Measurements from ENCODE around the gene IP6K2. TPM values are rescaled to one million over a fixed set of nuclear protein-coding genes. Genes with fewer than 3 reads are reported as not detected.

Gene IP6K2
- total and polyA plus RNA-seq, 2 of the 13 experiments (the other 11 are each of a cell fraction or from before 2014, with no cell fraction given) = 85.5 to 112 TPM

DNA sequence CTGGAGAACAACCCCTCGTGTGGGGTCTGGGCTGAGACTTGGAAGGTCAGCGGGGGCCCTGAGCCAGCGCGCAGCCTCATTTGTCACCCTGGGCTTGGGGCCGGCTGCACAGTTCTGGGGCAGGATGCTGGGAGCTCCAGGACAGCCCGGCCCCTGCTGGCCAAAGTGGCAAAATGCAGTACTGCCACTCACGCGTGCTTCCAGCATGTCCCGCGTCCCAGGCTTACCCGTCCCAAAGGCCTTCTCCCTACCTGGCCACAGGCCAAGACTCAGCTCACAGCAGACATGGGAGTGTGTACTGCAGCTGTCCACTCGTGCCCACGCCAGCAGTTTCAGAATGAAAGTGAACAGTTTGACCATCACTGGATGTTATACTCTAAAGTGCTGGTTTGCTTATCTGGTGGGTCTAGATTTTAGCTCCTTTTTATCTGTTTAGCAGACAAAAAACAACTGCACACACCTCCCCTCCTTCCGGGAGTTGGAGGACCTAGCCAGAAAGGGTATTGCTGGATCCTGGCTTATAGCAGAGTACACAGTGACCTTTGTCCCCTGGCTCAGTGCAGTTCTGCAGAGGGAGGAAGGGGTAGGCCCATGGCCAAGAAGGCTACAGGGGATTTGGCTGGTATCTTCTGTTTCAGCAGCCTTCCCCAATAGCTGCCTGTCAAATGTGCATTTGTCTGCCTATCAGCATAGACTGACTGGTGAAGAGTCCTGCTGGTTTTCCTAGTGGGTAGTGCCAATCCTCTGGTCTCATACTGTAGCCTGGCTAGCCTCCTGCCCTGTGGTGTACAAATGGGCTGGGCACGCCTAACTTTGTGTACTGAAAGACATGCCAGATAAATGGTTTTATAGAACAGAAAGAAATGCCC, 23.2 kb upstream of the IP6K2 start (continued):
- TF ChIP-seq ZNF713 (CRISPR knock-in tag; IDR thresholded peaks at IDR 0.05) = no peak
- no peak for TF ChIP-seq GATA4 (IDR thresholded peaks at IDR 0.05; ENCODE audit: borderline replicate concordance, low read depth)
- TF ChIP-seq, protein P1, sequence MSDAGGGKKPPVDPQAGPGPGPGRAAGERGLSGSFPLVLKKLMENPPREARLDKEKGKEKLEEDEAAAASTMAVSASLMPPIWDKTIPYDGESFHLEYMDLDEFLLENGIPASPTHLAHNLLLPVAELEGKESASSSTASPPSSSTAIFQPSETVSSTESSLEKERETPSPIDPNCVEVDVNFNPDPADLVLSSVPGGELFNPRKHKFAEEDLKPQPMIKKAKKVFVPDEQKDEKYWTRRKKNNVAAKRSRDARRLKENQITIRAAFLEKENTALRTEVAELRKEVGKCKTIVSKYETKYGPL (CRISPR knock-in tag; IDR thresholded peaks at IDR 0.05) = no peak
- TF ChIP-seq ZSCAN22 (CRISPR knock-in tag; IDR thresholded peaks at IDR 0.05) = no peak
- TF ChIP-seq TBP (CRISPR knock-in tag; IDR thresholded peaks at IDR 0.05) = no peak
- TF ChIP-seq KDM3A (CRISPR knock-in tag; IDR thresholded peaks at IDR 0.05; ENCODE audit: low read depth) = peak; percentile 39; the same call in 1 of the 2 replicates
- no peak for TF ChIP-seq RELA (CRISPR knock-in tag; IDR thresholded peaks at IDR 0.05)
- no peak for TF ChIP-seq BORCS8-MEF2B (CRISPR knock-in tag; IDR thresholded peaks at IDR 0.05)
- peak; percentile 92 for TF ChIP-seq SRY (CRISPR knock-in tag; IDR thresholded peaks at IDR 0.05)
- no peak for TF ChIP-seq PBX3 (CRISPR knock-in tag; IDR thresholded peaks at IDR 0.05; ENCODE audit: borderline replicate concordance)
- peak; percentile 89 for TF ChIP-seq ERF (CRISPR knock-in tag; IDR thresholded peaks at IDR 0.05)
- no peak for TF ChIP-seq PHB2 (IDR thresholded peaks at IDR 0.05; ENCODE audit: partially characterized antibody)
- peak; percentile 63 for TF ChIP-seq NFIC (IDR thresholded peaks at IDR 0.05; ENCODE audit: low read length)
- no peak; the same call in none of the 2 replicates for TF ChIP-seq TAF1 (CRISPR knock-in tag; IDR thresholded peaks at IDR 0.05)
- 0 out of 2 replicates have a peak, but pooled peaks have one; percentile 31 for TF ChIP-seq JUN (CRISPR knock-in tag; IDR thresholded peaks at IDR 0.05)
- no peak for TF ChIP-seq RBM39 (IDR thresholded peaks at IDR 0.05; ENCODE audit: low read depth, low read length, poor library complexity, severe bottlenecking)
- TF ChIP-seq, protein P2, sequence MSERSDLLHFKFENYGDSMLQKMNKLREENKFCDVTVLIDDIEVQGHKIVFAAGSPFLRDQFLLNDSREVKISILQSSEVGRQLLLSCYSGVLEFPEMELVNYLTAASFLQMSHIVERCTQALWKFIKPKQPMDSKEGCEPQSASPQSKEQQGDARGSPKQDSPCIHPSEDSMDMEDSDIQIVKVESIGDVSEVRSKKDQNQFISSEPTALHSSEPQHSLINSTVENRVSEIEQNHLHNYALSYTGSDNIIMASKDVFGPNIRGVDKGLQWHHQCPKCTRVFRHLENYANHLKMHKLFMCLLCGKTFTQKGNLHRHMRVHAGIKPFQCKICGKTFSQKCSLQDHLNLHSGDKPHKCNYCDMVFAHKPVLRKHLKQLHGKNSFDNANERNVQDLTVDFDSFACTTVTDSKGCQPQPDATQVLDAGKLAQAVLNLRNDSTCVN (CRISPR knock-in tag; IDR thresholded peaks at IDR 0.05; ENCODE audit: borderline replicate concordance) = no peak
- peak; percentile 75 for TF ChIP-seq SALL1 (CRISPR knock-in tag; IDR thresholded peaks at IDR 0.05)
- TF ChIP-seq ZFYVE20 (CRISPR knock-in tag; IDR thresholded peaks at IDR 0.05; ENCODE audit: borderline replicate concordance, low read depth) = no peak
- 0 out of 2 replicates have a peak, but pooled peaks have one; percentile 33 for TF ChIP-seq MTF1 (CRISPR knock-in tag; IDR thresholded peaks at IDR 0.05)
- no peak for TF ChIP-seq ZNF30 (CRISPR knock-in tag; IDR thresholded peaks at IDR 0.05)
- peak; percentile 53; the same call in 1 of the 2 replicates for TF ChIP-seq ZNF414 (CRISPR knock-in tag; IDR thresholded peaks at IDR 0.05)

All from HepG2 (cell line).